Activated T-cell treated with anti-CD3 and anti-CD28 coated beads, Interleukin-2, amount 50 U/mL, for 4 hours (primary cell): ENCODE results near the gene MAD1L1. TPM values are rescaled to one million over a fixed set of nuclear protein-coding genes. Genes with fewer than 3 reads are reported as not detected.
"Not testable (repeated sequence)": the region's sequence is repeated elsewhere in the genome, so short reads cannot be mapped to it uniquely, and the experiment has no call there.

Experiments
- ATAC-seq, 2 donors: fragments of 200-7000 bp; cut with Tn5 transposase; one replicate each; pipeline ENCODE4 v1.10.0; 2021
- DNase-seq: peaks from one replicate; pipeline ENCODE4 v3.0.0-alpha.2; 2020
- H3K27me3 Mint-ChIP-seq: one replicate; pipeline ENCODE4 v1.8.0; 2021; ENCODE audit warnings: low read depth, mixed read lengths
- H3K36me3 Mint-ChIP-seq: one replicate; pipeline ENCODE4 v1.8.0; 2022; ENCODE audit warnings: mixed read lengths; ENCODE audit not compliant: insufficient read depth
- H3K4me1 Mint-ChIP-seq: one replicate; pipeline ENCODE4 v1.8.0; 2021; ENCODE audit warnings: low read depth, mixed read lengths
- H3K4me3 Mint-ChIP-seq: one replicate; pipeline ENCODE4 v1.8.0; 2021; ENCODE audit warnings: mild to moderate bottlenecking, moderate library complexity, mixed read lengths
- H3K9me3 Mint-ChIP-seq: one replicate; pipeline ENCODE4 v1.8.0; 2021; ENCODE audit warnings: mixed read lengths
- total RNA-seq, 3 donors: library from RNA; stranded (reverse); gene quantifications; one replicate each; pipeline ENCODE4 v1.2.1, GENCODE V29; 2021

The MAD1L1 gene
- total RNA-seq, 3 donors from 2014 or later: 55.8 to 59.4 (median 57.9) TPM

DNA sequence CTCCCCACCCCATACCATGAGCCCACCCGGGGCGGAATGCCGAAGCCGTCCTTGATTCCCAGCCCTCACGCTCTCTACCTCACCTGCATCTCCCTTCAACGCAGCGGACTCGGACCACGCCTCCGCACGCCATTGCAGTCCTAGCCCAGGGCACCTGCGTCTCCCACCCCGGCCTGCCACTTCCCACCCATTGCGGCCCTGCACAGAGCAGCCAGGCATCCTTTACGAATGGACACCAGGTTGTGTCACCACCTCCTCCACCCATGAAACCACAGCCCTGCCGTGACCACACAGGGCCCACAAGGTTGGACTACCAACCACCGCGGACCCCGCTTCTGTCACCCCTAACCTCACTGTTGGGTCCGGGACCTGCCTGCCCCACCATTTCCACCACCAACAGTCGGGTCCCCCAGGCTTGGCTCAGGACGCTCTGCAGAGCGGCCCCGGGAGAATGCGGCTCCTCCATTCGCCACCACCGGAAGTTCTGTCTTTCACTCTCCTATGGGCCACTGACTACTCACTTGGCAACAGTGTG lies 232.5 kb downstream of the MAD1L1 start:
- peaks cover 2% of the 10 kb centered on the region for H3K36me3 Mint-ChIP-seq
- H3K27me3 Mint-ChIP-seq: no peaks in the 10 kb centered on the region
- no peaks in the 10 kb centered on the region for H3K4me1 Mint-ChIP-seq
- ATAC-seq (no peak), DNase-seq (no peak)
- H3K4me3 Mint-ChIP-seq: no peak overlapping the region
- H3K9me3 Mint-ChIP-seq: no peaks in the 10 kb centered on the region

DNA sequence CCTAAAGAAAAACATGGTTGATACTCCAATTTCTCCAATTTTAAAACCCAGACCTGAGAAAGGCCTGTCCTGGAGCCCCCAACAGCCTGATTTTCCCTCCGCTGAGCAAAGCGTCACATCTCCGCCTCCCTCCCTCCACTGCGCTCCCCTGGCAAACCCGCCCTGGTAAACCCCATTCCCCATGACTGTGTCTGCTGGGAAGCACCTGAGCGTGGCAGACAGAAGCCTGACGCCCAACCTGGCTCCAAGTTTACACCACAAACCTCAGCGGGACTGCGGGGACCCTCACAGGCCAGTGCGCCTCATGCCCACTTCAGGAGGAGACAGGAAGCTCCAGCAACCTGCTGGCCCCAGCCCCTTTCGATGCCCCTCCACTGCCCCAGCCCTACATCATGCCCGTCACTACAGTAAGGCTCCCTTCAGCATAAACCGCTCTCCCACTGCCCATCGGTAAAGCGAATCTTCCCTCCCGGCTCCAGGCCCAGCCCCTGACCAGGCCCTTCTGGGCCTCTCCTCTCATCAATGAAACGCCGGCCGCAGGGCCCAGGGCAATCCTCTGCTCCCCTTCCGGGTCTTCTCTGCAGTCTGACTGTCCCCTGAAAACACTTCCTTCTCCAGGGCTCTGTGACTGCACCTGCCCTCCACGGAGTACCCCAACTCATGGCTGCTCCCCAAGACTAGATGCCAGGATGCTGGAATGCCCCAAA lies 233.3 kb downstream of the MAD1L1 start:
- Mint-ChIP-seq H3K4me3 (no peak overlapping the region), H3K36me3 (peaks cover 2% of the 10 kb centered on the region), H3K9me3 (no peaks in the 10 kb centered on the region), H3K4me1 (no peaks in the 10 kb centered on the region), H3K27me3 (no peaks in the 10 kb centered on the region)
- ATAC-seq (no peak), DNase-seq (no peak)

DNA sequence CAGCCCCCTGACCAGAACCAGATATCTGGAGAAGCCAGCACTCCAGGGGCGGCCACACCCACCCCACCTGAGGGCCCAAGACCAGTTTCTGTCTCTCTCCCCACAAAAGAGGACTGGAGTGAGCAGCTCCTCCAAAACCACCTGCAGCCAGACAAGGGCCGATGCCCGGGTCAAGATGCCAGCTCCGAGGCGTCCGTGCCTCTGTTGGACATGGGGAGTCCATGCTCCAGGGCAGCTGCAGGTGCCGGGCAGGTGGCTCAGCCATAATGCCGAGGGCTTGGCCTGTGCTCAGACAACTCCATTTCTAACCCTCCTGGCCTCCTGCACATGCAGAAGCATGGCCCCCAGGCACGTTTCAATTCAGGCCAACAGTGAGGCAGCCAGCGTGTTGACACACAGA lies 234.6 kb downstream of the MAD1L1 start:
- H3K9me3 Mint-ChIP-seq: no peaks in the 10 kb centered on the region
- DNase-seq (no peak), ATAC-seq (no peak)
- no peak overlapping the region for H3K4me3 Mint-ChIP-seq
- no peaks in the 10 kb centered on the region for H3K4me1 Mint-ChIP-seq
- peaks cover 2% of the 10 kb centered on the region for H3K36me3 Mint-ChIP-seq
- no peaks in the 10 kb centered on the region for H3K27me3 Mint-ChIP-seq

DNA sequence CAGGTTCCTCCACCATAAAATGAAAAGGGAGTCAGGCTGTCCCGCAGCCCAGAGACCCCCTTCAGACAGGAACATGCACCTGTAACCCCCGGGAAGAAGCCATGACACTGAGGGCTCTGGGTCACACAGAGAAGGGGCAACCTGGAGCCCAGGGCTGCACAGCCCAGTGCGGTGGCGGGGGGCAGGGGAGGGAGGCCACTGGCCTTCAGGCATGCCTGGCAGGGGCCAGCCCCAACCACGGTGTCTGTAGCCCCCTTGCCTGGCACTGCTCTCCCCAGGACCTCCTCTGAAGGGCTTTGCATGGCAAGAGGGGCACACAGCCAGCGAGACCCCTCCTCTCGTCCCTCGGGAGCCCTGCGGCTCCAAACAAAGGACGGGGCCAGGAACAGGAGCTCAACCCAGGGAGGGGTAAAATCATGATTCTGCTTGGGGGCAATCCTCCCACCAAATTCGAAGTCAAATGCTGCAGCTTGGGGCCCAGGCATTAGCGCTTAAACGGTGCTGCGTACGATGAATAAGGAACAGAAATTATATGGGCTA lies 235.1 kb downstream of the MAD1L1 start:
- ATAC-seq (no peak), DNase-seq (no peak)
- Mint-ChIP-seq H3K27me3 (no peaks in the 10 kb centered on the region), H3K36me3 (peaks cover 2% of the 10 kb centered on the region), H3K4me3 (no peak overlapping the region), H3K9me3 (no peaks in the 10 kb centered on the region), H3K4me1 (no peaks in the 10 kb centered on the region)

DNA sequence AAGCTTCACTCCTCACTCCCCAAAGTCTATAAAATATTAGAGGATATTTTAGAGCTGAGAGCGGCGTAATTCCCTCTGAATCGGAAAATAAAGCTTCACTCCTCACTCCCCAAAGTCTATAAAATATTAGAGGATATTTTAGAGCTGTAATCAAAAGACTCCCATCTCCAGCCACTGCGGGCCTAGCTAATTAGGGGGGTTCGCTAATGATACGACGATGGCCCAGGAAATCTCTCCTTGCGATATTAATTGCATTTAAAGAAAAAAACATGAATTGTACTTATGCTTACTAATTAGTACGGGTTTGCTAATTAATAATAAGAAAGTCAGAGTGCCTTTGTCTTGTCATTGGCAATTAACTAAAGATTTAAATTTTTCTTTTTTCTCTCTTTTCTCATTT lies 235.9 kb downstream of the MAD1L1 start:
- no peak for ATAC-seq
- Mint-ChIP-seq H3K4me1 (no peaks in the 10 kb centered on the region), H3K9me3 (no peaks in the 10 kb centered on the region), H3K4me3 (no peak overlapping the region), H3K36me3 (peaks cover 2% of the 10 kb centered on the region), H3K27me3 (no peaks in the 10 kb centered on the region)
- no peak for DNase-seq

DNA sequence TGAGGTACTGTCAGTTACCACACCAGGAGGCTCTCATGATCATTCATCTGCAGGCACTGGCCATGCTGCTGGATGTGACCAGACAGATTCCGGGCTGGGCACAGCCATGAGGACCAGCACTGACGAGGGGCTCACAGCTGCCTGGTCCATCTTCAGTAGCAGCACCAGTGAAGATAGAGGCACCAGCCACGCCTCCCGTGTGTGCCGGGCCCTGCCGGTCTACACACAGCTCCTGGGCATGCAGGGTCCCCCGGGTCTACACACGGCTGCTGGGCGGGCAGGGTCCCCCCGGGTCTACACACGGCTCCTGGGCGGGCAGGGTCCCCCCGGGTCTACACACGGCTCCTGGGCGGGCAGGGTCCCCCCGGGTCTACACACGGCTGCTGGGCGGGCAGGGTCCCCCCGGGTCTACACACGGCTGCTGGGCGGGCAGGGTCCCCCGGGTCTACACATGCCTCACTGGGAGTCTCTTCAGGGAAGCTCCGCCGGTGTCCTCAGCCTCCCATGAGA lies 236.8 kb downstream of the MAD1L1 start:
- H3K9me3 Mint-ChIP-seq, H3K27me3 Mint-ChIP-seq, H3K4me1 Mint-ChIP-seq, DNase-seq, H3K36me3 Mint-ChIP-seq, H3K4me3 Mint-ChIP-seq, ATAC-seq: not testable (repeated sequence)

DNA sequence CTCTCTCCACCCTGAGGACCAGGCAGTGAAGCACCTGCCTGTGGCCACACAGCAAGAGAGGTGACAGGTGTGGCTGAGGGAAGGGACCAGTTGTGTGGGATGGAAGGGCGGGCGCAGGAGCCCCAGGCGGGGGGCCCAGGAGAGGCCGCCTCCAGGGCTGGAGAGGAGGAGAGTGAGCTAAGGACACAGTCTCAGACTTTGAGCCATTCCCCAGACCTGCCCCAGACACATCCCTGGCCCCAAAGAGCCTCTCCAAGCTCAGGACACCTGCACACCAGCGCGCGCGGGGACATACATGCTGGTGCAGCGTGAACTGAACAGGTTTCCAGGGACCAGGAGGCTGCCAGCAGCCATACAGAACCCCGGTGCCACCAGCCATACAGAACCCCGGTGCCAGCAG lies 237.3 kb downstream of the MAD1L1 start:
- no peaks in the 10 kb centered on the region for H3K27me3 Mint-ChIP-seq
- no peak for DNase-seq
- H3K4me1 Mint-ChIP-seq: no peaks in the 10 kb centered on the region
- peaks cover under 1% of the 10 kb centered on the region for H3K36me3 Mint-ChIP-seq
- no peak for ATAC-seq
- no peaks in the 10 kb centered on the region for H3K9me3 Mint-ChIP-seq
- H3K4me3 Mint-ChIP-seq: no peak overlapping the region

DNA sequence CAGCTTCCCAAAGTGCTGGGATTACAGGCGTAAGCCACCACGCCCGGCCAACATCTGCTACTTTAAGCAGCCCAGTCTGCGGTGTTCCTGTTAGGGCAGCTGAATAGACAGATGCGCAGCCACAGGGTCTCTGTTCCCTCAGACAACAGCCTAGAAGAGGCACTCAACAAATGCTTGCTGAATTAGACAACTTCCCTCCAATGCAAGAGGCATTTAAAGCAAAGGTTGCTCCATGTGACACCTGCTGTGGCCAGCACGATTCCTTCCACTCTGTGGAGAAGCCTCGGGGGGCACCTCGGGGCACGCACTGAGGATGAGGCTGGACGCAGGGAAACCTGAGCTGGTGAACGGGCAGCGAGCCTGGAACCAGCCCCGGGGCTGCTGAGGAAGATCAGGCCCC lies 237.8 kb downstream of the MAD1L1 start:
- Mint-ChIP-seq H3K4me3 (no peak overlapping the region), H3K4me1 (no peaks in the 10 kb centered on the region), H3K36me3 (no peaks in the 10 kb centered on the region), H3K27me3 (no peaks in the 10 kb centered on the region), H3K9me3 (no peaks in the 10 kb centered on the region)
- DNase-seq (no peak), ATAC-seq (no peak)

DNA sequence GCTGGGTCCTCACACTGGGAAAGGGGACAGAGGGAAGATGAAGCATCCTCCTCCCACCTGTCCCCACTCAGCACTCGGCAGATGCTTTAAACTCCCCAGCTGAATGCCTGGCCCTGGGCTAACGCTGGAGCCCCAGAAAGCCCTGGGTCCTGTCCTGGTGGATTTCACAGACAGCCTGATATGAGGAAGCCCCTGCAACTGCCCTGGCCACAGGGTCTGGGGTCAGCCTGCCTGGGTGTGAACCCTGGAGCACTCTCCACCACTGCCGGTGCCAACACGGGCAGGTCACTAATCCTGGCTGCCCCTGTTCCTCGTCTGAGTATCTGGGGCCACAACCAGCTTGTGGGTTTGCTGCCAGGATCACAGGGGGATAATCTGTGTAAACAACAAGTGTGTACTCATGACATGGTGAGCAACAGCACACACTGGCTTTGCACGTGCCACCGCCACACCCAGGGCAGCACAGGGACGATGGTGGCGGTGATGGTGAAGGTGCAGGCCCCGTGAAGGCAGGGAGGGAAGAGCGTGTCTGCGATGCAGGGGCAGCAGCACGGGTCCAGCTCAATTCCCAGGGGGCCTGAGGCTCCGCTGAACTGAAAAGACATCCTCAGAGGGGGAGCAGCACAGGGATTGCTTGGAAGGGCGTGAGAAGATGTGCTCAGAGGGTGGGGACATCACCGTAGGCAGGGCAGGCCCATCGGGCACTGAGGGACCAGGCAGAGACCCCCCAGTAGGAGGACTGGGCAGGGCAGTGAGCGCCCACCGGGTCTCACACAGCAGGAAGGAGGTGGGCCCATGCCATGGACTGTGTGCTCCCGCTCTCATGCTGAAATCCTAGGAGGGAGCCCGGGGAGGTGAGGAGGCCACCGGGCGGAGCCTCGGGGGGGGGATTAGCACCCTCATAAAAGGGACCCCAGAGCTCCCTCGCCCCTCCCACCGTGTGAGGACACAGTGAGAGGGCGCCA lies 238.7 kb downstream of the MAD1L1 start:
- ATAC-seq (no peak), DNase-seq (no peak)
- H3K4me3 Mint-ChIP-seq: no peak overlapping the region
- no peaks in the 10 kb centered on the region for H3K4me1 Mint-ChIP-seq
- no peaks in the 10 kb centered on the region for H3K9me3 Mint-ChIP-seq
- no peaks in the 10 kb centered on the region for H3K36me3 Mint-ChIP-seq
- H3K27me3 Mint-ChIP-seq: no peaks in the 10 kb centered on the region

DNA sequence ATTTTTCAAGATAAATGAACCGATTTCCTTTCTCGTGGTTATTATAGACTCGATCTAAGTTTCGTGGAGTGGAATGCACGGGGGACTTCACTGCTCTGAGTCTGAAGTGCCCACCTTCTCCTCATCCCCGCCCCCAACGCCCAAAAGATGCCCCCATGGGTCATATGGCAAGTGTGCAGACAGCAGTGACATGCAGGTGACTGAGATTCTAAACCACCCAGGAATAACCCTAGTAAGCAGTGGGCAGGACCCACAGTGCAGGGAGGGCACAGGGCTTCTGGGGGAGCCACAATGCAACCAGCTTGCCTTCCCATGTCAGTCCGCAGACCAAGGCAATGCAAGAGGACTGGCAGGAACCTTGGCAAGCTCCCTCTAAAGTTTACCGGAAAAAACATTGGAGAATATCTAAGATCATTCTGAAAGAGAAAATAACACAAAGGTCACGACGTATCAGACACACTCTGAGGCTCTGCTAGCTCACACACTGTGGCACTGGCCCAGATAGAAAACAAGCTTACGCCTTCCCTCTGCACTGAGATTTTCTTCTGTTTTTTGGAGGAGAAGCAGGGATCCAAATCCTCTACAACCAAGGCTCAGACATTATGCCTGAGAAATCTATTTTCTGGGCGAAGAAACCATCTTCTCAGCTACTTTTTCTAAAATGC lies 239.6 kb downstream of the MAD1L1 start:
- no peaks in the 10 kb centered on the region for H3K36me3 Mint-ChIP-seq
- no peak for DNase-seq
- H3K27me3 Mint-ChIP-seq: no peaks in the 10 kb centered on the region
- H3K9me3 Mint-ChIP-seq: no peaks in the 10 kb centered on the region
- no peak for ATAC-seq
- H3K4me1 Mint-ChIP-seq: peaks cover under 1% of the 10 kb centered on the region
- no peak overlapping the region for H3K4me3 Mint-ChIP-seq

DNA sequence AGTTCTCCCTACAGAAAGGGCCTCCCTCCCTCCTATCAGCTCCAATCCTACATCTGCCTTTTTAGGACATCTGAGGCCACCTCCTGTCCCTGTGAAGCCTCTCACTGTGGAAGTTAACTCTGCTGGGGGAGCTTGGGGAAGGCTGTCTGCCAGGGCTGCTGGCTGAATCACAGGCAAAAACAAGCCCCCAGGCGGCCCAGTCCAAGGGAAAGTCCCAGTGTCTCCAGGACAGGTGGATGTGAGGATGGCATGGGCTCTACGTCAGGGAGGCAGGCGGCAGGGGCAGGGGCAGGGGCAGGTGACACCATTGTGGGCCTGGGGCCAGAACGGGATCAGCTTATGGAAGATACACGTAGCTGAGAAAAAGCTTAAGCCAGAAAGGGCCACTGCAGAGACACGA lies 240.2 kb downstream of the MAD1L1 start:
- no peak overlapping the region for H3K4me3 Mint-ChIP-seq
- ATAC-seq: no peak

DNA sequence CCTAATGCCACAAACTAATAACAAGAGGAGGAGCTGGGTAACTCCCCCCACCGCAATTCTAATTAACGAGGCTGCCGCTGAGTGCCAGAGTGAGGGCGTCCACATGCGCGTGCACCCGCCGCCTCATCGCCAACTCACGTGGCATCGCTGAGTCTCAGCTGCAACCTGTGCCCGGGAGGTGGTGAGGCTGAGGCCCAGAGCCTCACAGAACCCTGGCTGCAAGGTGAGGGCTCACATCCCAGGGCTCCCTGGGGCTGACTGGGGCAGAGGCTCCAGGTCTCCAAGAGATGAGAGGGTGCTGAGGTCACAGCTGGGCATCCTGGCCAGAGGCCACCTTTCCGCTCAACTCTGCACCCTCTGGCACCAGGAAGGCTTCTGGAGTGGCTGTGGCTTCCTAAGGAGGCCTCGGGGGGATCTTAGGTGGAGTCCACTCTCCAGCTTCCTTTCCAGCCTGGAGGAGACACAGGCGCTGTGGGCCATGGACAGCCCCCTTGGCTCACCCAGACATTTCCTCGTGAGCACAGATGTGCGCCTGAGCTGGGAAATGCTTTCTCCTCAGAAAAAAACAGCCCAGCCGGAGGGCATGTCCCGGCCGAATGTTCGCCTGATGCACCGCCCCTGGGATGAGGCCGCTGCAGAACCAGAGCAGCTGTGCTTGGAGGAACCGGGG lies 242.6 kb downstream of the MAD1L1 start:
- Mint-ChIP-seq H3K36me3 (peaks cover 6% of the 10 kb centered on the region), H3K4me3 (no peak overlapping the region), H3K4me1 (peaks cover 24% of the 10 kb centered on the region), H3K27me3 (no peaks in the 10 kb centered on the region), H3K9me3 (no peaks in the 10 kb centered on the region)
- DNase-seq (no peak), ATAC-seq (no peak)

More for the DNA sequence above, 240.2 kb downstream of the MAD1L1 start:
- Mint-ChIP-seq H3K4me1 (peaks cover 6% of the 10 kb centered on the region), H3K27me3 (no peaks in the 10 kb centered on the region), H3K36me3 (no peaks in the 10 kb centered on the region), H3K9me3 (no peaks in the 10 kb centered on the region)
- no peak for DNase-seq

DNA sequence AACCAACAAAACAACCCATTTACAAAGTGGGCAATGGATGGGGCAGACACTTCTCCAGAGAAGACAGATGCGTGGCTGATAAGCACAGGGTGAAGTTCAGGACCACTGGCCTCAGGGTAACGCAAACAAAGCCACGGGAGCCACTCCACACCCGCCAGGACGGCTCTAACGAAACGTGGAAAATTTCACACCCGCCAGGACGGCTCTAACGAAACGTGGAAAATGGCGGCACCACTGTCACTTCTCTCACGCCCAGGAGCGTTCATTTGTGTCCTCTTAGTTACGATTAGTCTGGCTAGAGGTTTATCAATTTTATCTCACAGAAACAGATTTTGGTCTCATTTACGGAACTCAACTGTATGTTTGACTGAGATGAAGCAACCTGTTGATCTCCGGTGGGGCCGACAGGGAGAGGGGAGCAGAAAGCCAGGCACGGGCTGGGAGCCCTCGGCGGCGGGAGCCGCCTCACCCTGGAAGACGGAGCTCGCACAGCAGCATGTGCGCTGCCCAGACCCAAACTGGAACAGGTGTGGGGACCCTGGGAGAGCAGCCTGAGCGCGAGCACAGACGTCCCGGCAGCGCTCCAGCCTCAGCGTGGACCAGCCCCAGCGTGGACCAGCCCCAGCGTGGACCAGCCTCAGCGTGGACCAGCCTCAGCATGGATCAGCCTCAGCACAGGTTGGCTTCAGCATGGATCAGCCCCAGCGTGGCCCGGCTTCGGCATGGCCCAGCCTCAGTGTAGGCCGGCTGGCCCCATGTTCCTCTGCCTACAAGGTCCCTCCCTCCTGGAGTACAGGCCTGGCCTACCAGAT lies 243.5 kb downstream of the MAD1L1 start:
- DNase-seq: no peak
- no peaks in the 10 kb centered on the region for H3K9me3 Mint-ChIP-seq
- peaks cover 28% of the 10 kb centered on the region for H3K4me1 Mint-ChIP-seq
- no peak for ATAC-seq
- H3K4me3 Mint-ChIP-seq: no peak overlapping the region
- no peaks in the 10 kb centered on the region for H3K27me3 Mint-ChIP-seq
- H3K36me3 Mint-ChIP-seq: peaks cover 6% of the 10 kb centered on the region
